H1 (cell line): ENCODE data around the gene FARS2. TPM values are rescaled to one million over a fixed set of nuclear protein-coding genes. Genes with fewer than 3 reads are reported as not detected.

Source experiments
- CTCF ChIA-PET: fragments of 300-600 bp; sonication (Branson Sonifier 250); formaldehyde crosslinking; loops from one replicate; lab custom pipeline; 2021; ENCODE audit not compliant: partially characterized antibody; lab: Charles Lee
- POLR2A ChIA-PET: fragments of 300-600 bp; sonication (Branson Sonifier 250); formaldehyde crosslinking; loops from one replicate; lab custom pipeline; 2021; ENCODE audit warnings: inconsistent platforms; ENCODE audit not compliant: partially characterized antibody; lab: Charles Lee
- DNase-seq, 2 experiments: peaks; one replicate each; pipeline versions ENCODE4 v3.0.0 to v3.0.0-alpha.2; 2010 to 2022; ENCODE audit warnings: low spot score in 2 of 2, low read depth in 1 of 2, mixed read lengths in 1 of 2
- FAIRE-seq: peaks from 2 replicates; lab custom pipeline; 2011; peaks lifted over from hg19 to GRCh38; lab: Jason Lieb, UNC
- H2AFZ ChIP-seq: 2 replicates; pipeline ENCODE4 v1.8.1; 2012; ENCODE audit warnings: low read length, inconsistent platforms
- H2AK5ac ChIP-seq: 2 replicates; pipeline ENCODE4 v1.6.1; 2013; ENCODE audit warnings: low read depth, low read length
- H2BK120ac ChIP-seq: replicated peaks from 2 replicates; pipeline ENCODE3; 2013; ENCODE audit warnings: low read depth, low read length, inconsistent platforms
- H2BK12ac ChIP-seq: 2 replicates; pipeline ENCODE4 v1.6.1; 2013; ENCODE audit warnings: low read depth, low read length
- H2BK15ac ChIP-seq: 2 replicates; pipeline ENCODE4 v1.6.1; 2013; ENCODE audit warnings: low read length
- H2BK20ac ChIP-seq: 2 replicates; pipeline ENCODE4 v1.6.1; 2013; ENCODE audit warnings: low read length
- H2BK5ac ChIP-seq: 2 replicates; pipeline ENCODE4 v1.6.1; 2013; ENCODE audit warnings: low read depth, low read length
- H3K14ac ChIP-seq: 2 replicates; pipeline ENCODE4 v1.6.1; 2013; ENCODE audit warnings: inconsistent platforms; ENCODE audit not compliant: insufficient read length
- H3K18ac ChIP-seq: 2 replicates; pipeline ENCODE4 v1.6.1; 2013; ENCODE audit warnings: low read length; ENCODE audit errors: extremely low read depth
- H3K23ac ChIP-seq: 2 replicates; pipeline ENCODE4 v1.6.1; 2013; ENCODE audit warnings: inconsistent platforms; ENCODE audit not compliant: insufficient read length
- H3K23me2 ChIP-seq: 2 replicates; pipeline ENCODE4 v1.6.1; 2013; ENCODE audit warnings: low read depth, low read length
- H3K27ac ChIP-seq: 2 replicates; pipeline ENCODE4 v1.6.1; 2011; ENCODE audit warnings: low read depth, low read length, inconsistent platforms
- H3K27me3 ChIP-seq, 4 experiments: replicated peaks in 1 of 4; 1 replicate in 1 of 4; 2 replicates in 3 of 4; pipeline versions ENCODE4 v1.6.1 to v1.8.1; 2011 to 2013; ENCODE audit warnings: low read length in 3 of 4, mild to moderate bottlenecking in 3 of 4, inconsistent platforms in 2 of 4, mixed read lengths in 2 of 4, moderate library complexity in 1 of 4; ENCODE audit not compliant: control insufficient read depth in 3 of 4, insufficient read depth in 3 of 4; ENCODE audit errors: extremely low read depth in 1 of 4
- H3K36me3 ChIP-seq, 4 experiments: 2 replicates each; pipeline versions ENCODE4 v1.6.1 to v1.8.1; 2011 to 2013; ENCODE audit warnings: mild to moderate bottlenecking in 4 of 4, low read length in 3 of 4, moderate library complexity in 2 of 4, control low read depth in 1 of 4, inconsistent platforms in 1 of 4; ENCODE audit not compliant: insufficient read depth in 4 of 4, control insufficient read depth in 2 of 4
- H3K4ac ChIP-seq: replicated peaks from 2 replicates; pipeline ENCODE3; 2013; ENCODE audit warnings: low read length, low read depth, mixed read lengths, inconsistent platforms; ENCODE audit not compliant: insufficient read length
- H3K4me1 ChIP-seq, 4 experiments: replicated peaks in 1 of 4; 1 replicate in 1 of 4; 2 replicates in 3 of 4; pipeline versions ENCODE4 v1.6.1 to v1.8.1; 2011 to 2013; ENCODE audit warnings: low read length in 3 of 4, inconsistent platforms in 2 of 4, mixed read lengths in 1 of 4; ENCODE audit not compliant: insufficient read depth in 4 of 4, control insufficient read depth in 3 of 4
- H3K4me2 ChIP-seq, 2 experiments: 2 replicates each; pipeline versions ENCODE4 v1.6.1 to v1.8.1; 2011 to 2013; ENCODE audit warnings: low read depth in 2 of 2, low read length in 2 of 2, control low read depth in 1 of 2, inconsistent platforms in 1 of 2, mild to moderate bottlenecking in 1 of 2; ENCODE audit not compliant: insufficient read depth in 1 of 2
- H3K4me3 ChIP-seq, 4 experiments: fragments of 200-600, 300-600 bp in 1 of 4; sonication (generic), shearing (Covaris generic), sonication (Bioruptor Twin) in 1 of 4; 2 replicates each; pipeline versions ENCODE4 v1.5.1 to v1.8.1; 2011 to 2016; ENCODE audit warnings: low read length in 4 of 4, low read depth in 3 of 4, control low read depth in 2 of 4, inconsistent platforms in 2 of 4, mild to moderate bottlenecking in 2 of 4, mixed read lengths in 1 of 4, moderate library complexity in 1 of 4; ENCODE audit not compliant: insufficient read depth in 2 of 4; ENCODE audit errors: extremely low read depth in 1 of 4
- H3K56ac ChIP-seq: replicated peaks from 2 replicates; pipeline ENCODE3; 2013; ENCODE audit warnings: low read depth, mild to moderate bottlenecking, mixed read lengths, low read length, inconsistent platforms; ENCODE audit not compliant: insufficient read length
- H3K79me1 ChIP-seq: 2 replicates; pipeline ENCODE4 v1.6.1; 2013; ENCODE audit warnings: low read depth, low read length, control low read depth
- H3K79me2 ChIP-seq, 2 experiments: 2 replicates each; pipeline versions ENCODE4 v1.6.1 to v1.8.1; 2012 to 2013; ENCODE audit warnings: low read length in 2 of 2, mild to moderate bottlenecking in 2 of 2, inconsistent platforms in 1 of 2; ENCODE audit not compliant: insufficient read depth in 2 of 2, control insufficient read depth in 1 of 2
- H3K9ac ChIP-seq, 4 experiments: replicated peaks in 1 of 4; 1 replicate in 1 of 4; 2 replicates in 3 of 4; pipeline versions ENCODE4 v1.6.1 to v1.8.1; 2011 to 2013; ENCODE audit warnings: low read depth in 3 of 4, low read length in 3 of 4, control low read depth in 2 of 4, mild to moderate bottlenecking in 2 of 4, moderate library complexity in 2 of 4, inconsistent platforms in 1 of 4; ENCODE audit errors: extremely low read depth in 1 of 4
- H3K9me3 ChIP-seq, 2 experiments: 2 replicates each; pipeline versions ENCODE4 v1.6.1 to v1.8.1; 2012 to 2013; ENCODE audit warnings: mild to moderate bottlenecking in 2 of 2, moderate library complexity in 2 of 2, control low read depth in 1 of 2, inconsistent platforms in 1 of 2, low read depth in 1 of 2, low read length in 1 of 2, mixed read lengths in 1 of 2; ENCODE audit not compliant: insufficient read depth in 2 of 2
- H4K20me1 ChIP-seq, 2 experiments: replicated peaks in 1 of 2; 2 replicates each; pipeline versions ENCODE3 to v1.8.1; 2011 to 2013; ENCODE audit warnings: inconsistent platforms in 2 of 2, low read length in 2 of 2, mild to moderate bottlenecking in 1 of 2; ENCODE audit not compliant: insufficient read depth in 2 of 2, control insufficient read depth in 1 of 2
- H4K5ac ChIP-seq: 2 replicates; pipeline ENCODE4 v1.6.1; 2013; ENCODE audit warnings: low read length, low read depth, mixed read lengths, inconsistent platforms; ENCODE audit not compliant: insufficient read length
- H4K8ac ChIP-seq: 2 replicates; pipeline ENCODE4 v1.8.0; 2013; ENCODE audit warnings: mild to moderate bottlenecking, moderate library complexity, low read length, inconsistent platforms; ENCODE audit not compliant: insufficient read depth; ENCODE audit errors: extremely low read depth
- H4K91ac ChIP-seq: replicated peaks from 2 replicates; pipeline ENCODE3; 2013; ENCODE audit warnings: low read length, mixed read lengths, inconsistent platforms; ENCODE audit not compliant: insufficient read length
- BRCA1 ChIP-seq: IDR thresholded peaks from 2 replicates; pipeline ENCODE4 v1.6.1; 2012; ENCODE audit warnings: low read depth, low read length, improper control_type of control experiment
- CBX8 ChIP-seq: fragments of 300-800, 300-1000 bp; sonication (generic); IDR thresholded peaks from 2 replicates; pipeline ENCODE4 v1.7.1; 2016; ENCODE audit warnings: low read depth, low read length, borderline replicate concordance
- CHD1 ChIP-seq: IDR thresholded peaks from 2 replicates; pipeline ENCODE4 v1.6.1; 2012; ENCODE audit warnings: low read depth, low read length, improper control_type of control experiment
- POU5F1 ChIP-seq: IDR thresholded peaks from 2 replicates; pipeline ENCODE4 v1.6.1; 2011; ENCODE audit warnings: low read depth, mild to moderate bottlenecking, low read length, moderate library complexity
- SAP30 ChIP-seq: fragments of 300-600 bp; sonication (generic); IDR thresholded peaks from 2 replicates; pipeline ENCODE4 v1.7.1; 2012; ENCODE audit warnings: low read length, moderate library complexity, mild to moderate bottlenecking, inconsistent platforms; ENCODE audit not compliant: insufficient read depth, insufficient replicate concordance
- WGBS, 2 experiments: shearing (Covaris generic) in 1 of 2; methylation state at CpG; one replicate each; pipeline versions ENCODE4 v1.1.6 to v1.1.7; 2013 to 2015; ENCODE audit warnings: low lambda C conversion rate in 2 of 2, mixed read lengths in 2 of 2, inconsistent platforms in 1 of 2, low coverage in 1 of 2, missing lambda C conversion rate in 1 of 2; ENCODE audit not compliant: insufficient replicate concordance in 2 of 2, insufficient coverage in 1 of 2, insufficient read length in 1 of 2; ENCODE audit errors: extremely low coverage in 1 of 2, missing lambda C conversion rate in 1 of 2; 5-methylcytosine and 5-hydroxymethylcytosine counted together
- polyA plus RNA-seq, 7 experiments: library from polyadenylated mRNA; depleted of rRNA in 3 of 7; stranded (reverse) in 5 of 7; unstranded in 2 of 7; fragments of >200 nt in 5 of 7; fragments of 200-250 nt in 2 of 7; gene quantifications; 1 replicate in 5 of 7; 2 replicates in 1 of 7; 4 replicates in 1 of 7; pipeline versions ENCODE4 v1.2.1 to v1.2.3, GENCODE V29; 2011 to 2013; ENCODE audit warnings: missing spikeins in 2 of 7, mixed read lengths in 2 of 7
- total RNA-seq: library from RNA; stranded (reverse); fragmentation: NEBNext Ultra II Directional; extraction: Animal tissue kit (Norgen Biotek cat#: 25700); gene quantifications from 2 replicates; pipeline ENCODE4 v1.2.1, GENCODE V29; 2021

Gene FARS2
- total and polyA plus RNA-seq, 2 of the 8 experiments (the other 6 are each of a cell fraction or from before 2014, with no cell fraction given) = 11.7 to 14.4 TPM

DNA sequence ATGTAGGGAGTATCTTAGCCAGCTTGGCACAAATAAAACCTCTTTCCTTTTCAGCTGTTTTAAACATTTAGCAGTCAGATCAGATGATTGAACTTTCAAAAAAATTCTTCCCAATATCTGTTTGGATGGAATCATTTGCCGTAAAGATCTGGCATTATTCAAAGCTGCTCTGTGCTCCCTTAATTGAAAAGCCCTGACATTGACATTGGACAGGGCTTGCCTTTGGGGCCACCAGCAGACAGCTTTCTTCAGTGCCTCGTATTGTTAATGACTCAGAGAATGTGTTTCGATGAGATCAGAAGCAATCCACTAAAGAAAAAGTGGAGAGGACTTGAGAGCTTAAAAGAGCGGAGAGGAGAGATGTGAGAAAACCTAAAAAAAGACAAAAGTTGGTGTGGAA is 401.9 kb downstream of the FARS2 start:
- no peaks in the 10 kb centered on the region for H3K9me3 ChIP-seq
- H3K23me2 ChIP-seq = no peaks in the 10 kb centered on the region
- FAIRE-seq (no peak), DNase-seq (no peak)
- H3K18ac ChIP-seq = no peak overlapping the region
- no peak overlapping the region for H3K4ac ChIP-seq
- H2BK15ac ChIP-seq = no peak overlapping the region
- H4K8ac ChIP-seq = no peak overlapping the region
- no peak overlapping the region for H2AK5ac ChIP-seq
- no peaks in the 10 kb centered on the region for H3K79me1 ChIP-seq
- no peak overlapping the region for H2BK120ac ChIP-seq
- H4K91ac ChIP-seq = no peak overlapping the region
- H3K4me3 ChIP-seq = no peak overlapping the region
- no peak overlapping the region for H3K14ac ChIP-seq
- POLR2A ChIA-PET = no interaction called here
- H2BK12ac ChIP-seq = no peak overlapping the region
- no peak overlapping the region for H2AFZ ChIP-seq
- H3K27ac ChIP-seq = no peak overlapping the region
- no peak overlapping the region for H3K56ac ChIP-seq
- H2BK20ac ChIP-seq = no peak overlapping the region
- H4K5ac ChIP-seq = no peak overlapping the region
- H3K4me1 ChIP-seq = peaks cover 0 to 13% (median 6%) of the 10 kb centered on the region in 4 experiments; a peak in 5 of 7 replicates
- no peaks in the 10 kb centered on the region for H3K36me3 ChIP-seq
- no peak overlapping the region for H3K4me2 ChIP-seq
- H2BK5ac ChIP-seq = no peak overlapping the region
- WGBS, 2 experiments = 87% methylated on average over 4 of the region's 4 CpGs; no CpG with 5 or more reads in 1 of the 2 experiments
- H3K27me3 ChIP-seq = no peaks in the 10 kb centered on the region
- no peaks in the 10 kb centered on the region for H4K20me1 ChIP-seq
- H3K9ac ChIP-seq = no peak overlapping the region
- H3K79me2 ChIP-seq = no peaks in the 10 kb centered on the region
- no peak overlapping the region for H3K23ac ChIP-seq
- CTCF ChIA-PET = interaction anchor here (0.7 to 1.2 kb wide), 3 partner anchors 10 to 192 kb away, joined by 3 to 4 read pairs (median 3); no protein-coding TSS in a partner anchor
- TF ChIP-seq CHD1 = no peak
- no peak for TF ChIP-seq CBX8
- TF ChIP-seq SAP30 = no peak
- TF ChIP-seq POU5F1 = no peak
- TF ChIP-seq BRCA1 = no peak
